GM18526 (cell line): ENCODE results near the gene ANKDD1B.

ENCODE experiments used
- POLR2A ChIP-seq: IDR thresholded peaks from 3 replicates; pipeline ENCODE4 v1.6.1; 2011; ENCODE audit not compliant: insufficient read length; ENCODE audit errors: extremely low read depth

ANKDD1B gene

DNA sequence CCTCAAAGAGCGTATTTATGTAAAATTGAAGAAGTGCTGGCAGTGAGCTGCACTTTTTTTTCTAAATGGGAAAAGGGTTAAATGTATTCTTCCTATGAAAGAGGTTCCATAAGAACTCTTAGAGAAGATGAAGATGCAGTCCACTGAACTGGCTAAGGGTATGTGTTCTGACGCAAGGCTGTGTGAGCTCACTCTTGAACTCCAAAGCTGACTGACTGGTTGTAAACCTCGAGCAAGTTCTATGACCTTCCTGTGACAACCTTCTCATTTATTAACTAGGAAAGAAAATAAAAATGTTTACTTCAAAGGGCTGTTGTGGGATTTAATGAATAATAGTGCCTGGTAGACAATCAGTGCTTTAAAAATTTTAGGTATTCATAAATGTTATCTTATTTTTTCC lies 59.3 kb downstream of the ANKDD1B start:
- TF ChIP-seq POLR2A, result no peak

DNA sequence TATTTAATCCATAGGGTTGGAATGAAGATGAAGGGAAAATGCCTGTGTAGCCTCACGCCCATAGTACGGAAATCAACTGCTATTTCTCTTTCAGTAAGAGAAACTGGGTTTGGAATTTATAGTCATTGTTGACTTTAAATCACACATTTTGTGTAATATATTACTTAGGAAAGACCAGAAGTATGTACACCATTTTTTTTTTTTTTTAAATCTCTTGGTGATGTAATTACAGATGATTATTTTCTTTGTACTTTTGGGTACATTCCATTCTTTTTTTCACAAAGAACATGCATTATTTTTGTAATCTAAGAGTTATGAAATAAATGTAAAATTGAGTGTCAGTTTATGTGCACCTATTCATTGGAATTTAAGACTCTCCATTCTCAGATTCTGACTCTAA lies 60.3 kb downstream of the ANKDD1B start:
- no peak for TF ChIP-seq POLR2A

DNA sequence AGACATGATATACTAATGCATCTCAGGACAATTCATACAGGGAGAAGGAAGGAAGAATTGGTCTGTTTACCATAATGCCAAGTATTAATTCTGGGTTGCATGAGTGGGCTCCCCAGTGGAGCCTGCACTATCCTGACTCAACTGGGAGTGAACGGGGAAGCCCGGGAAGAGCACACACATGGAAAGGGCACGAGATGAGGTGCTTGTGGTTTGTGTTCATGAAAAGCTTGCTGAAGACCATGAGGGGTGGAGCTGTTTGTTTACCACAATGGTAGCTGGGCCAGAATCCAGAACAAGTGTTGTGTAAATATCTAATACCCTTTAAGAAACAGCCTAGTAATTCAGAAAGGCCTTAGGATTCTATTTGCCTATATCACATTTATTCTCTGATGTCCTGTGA lies 61.4 kb downstream of the ANKDD1B start:
- TF ChIP-seq POLR2A, result no peak

DNA sequence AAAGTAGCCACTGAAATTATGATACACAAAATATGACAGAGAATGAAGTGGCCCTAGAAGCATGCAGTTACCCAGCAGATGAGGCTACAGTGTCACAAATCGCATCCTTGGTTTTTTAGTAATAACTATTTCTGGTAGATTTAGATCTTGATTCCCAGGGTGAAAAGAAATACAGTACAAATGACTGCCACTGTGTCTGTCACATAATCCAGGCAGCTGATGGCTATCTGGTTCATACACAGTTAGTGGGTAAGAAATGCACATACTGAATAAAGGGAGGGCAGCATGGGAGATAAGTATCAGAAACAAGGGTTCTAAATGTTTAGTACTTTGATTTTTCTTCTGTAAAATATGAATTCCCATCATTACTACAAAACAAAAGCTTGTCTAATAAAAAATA lies 64.5 kb downstream of the ANKDD1B start:
- TF ChIP-seq POLR2A, result no peak

DNA sequence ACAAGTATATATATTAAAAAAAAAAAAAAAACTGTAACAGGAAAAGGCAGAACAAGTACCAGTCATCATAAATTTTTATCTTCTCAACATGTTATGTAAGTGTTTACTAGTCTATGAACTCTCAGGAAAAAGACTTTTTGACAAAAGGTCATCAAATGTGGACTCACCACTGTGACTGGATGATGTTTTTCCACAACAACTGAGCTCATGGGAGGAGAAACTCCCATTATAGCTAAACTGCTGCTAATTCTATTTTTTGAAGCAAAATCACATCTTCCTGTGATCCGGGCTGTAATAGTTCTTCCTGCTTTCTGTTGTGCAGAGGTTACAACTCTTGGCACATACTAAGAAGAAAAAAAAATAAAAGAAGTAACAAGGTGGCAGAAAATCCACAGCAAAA lies 66.4 kb downstream of the ANKDD1B start:
- no peak for TF ChIP-seq POLR2A

DNA sequence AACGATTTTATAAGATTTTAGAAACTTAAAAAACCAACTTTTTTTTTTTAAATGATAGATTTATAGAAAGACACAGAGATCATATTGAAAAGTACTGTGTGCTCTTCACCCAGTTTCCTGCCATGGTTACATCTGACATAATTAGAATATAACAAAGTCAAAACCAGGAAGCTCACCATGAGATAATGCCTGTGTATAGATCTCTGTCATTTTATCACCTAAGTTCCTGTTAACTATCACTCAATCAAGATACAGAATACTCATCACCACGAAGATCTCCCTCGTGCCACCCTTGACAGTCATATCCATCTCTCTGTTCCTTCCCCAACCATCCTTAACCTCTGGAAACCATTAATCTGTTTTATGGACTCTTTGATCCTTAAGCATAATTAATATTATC lies 66.9 kb downstream of the ANKDD1B start:
- no peak for TF ChIP-seq POLR2A

DNA sequence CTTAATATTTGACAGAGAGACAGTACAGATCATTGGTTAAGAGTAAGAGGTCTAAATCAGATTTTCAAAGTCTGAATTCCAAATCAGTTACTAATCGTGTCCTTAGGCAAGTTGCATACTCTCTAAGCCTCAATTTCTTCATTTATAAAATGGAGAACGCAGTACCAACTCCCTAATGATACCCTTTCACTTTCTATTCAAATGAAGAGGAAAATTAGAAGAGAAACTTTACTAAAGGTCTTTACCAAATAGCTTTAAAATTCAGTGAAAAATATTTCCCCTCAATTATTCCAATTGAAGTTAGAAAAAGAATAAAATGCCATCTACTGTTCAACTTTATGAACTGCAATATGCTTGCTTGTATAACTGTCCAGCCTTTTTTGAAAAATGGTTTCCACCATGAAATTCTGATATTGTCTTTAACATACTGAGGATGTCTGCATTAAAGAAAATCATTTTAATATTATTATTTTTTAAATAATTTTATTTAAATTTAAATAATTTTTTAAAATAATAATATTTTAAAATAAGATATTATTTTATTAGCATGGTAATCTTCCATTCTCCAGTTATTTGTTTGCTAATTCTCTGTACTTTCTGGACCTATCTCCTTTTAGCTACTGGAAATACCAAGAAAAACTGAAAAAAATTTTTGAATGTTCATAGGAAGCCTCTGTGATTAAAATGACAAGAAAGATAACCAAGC lies 70.0 kb downstream of the ANKDD1B start:
- TF ChIP-seq POLR2A, result no peak

DNA sequence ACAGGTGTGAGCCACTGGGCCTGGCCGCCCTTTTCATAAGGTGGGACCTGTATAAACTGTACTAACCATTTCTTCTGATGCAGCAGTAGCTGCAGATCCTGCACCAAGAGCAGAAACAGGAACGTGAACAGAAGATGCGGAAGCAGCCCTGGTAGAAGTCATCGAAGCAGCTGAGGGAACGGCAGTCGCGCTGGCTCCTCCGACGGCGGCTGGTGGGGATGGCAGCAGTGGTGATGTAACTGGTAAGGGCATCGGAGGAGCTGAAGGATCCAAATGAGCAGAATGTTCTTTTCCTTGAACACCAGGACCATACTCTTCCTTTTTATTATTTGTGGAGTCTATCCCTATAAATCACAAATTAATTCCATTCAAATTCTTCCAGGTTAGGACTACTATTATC lies 73.9 kb downstream of the ANKDD1B start:
- TF ChIP-seq POLR2A, result no peak

DNA sequence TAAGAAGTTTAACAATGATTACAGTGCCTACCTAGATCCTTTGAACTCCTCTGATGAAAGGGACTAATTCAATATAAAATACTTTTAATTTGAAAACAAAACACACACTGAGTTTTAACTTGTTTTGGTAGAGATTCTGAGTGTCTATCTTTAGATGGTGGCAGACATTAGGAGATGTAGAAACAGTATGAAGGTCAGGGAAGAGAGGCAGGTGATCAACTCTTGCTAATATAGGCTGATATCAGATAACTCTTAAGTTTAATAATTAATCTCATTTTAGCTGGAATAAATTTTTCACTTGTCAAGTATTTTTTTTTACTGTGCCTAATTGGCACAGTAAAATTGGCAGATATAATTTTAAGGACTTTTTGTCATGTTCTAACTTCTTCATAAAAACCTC lies 75.2 kb downstream of the ANKDD1B start:
- TF ChIP-seq POLR2A, result no peak

DNA sequence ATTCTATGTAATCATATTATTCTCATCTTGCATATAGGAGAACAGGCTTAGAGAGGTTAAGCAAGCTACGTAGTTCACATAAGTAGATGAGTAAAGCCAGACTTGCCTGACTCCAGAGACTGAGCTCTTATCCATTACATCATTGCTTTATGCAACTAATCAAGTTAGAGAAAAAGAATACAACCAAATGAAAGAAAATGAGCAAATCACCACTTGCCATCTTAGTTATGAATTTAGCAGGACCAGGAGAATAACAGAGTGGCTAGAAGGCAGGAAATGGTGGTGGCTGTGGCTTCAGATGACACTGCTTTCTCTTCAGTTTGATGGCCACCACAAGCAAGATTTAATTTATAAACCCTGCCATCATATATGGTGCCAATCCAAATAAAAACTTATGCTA lies 79.4 kb downstream of the ANKDD1B start:
- no peak for TF ChIP-seq POLR2A

DNA sequence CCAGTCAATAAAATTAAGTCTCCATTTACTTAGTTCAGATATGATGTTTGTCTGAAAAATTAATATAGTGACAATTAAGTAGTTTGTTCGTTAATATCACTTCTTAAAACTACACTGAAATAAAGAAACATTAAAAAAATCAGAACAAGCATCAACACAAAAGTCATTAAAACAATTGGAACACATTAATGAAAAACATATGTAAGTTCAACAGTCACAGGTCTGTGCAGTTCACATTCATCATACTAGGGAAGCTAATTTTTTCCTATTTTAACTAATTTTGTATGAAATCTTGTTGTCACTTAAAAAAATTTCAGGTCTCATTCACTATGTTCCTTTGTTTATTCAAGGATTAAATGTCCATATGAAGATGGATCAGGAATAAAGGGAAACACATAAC lies 83.5 kb downstream of the ANKDD1B start:
- TF ChIP-seq POLR2A, result no peak

DNA sequence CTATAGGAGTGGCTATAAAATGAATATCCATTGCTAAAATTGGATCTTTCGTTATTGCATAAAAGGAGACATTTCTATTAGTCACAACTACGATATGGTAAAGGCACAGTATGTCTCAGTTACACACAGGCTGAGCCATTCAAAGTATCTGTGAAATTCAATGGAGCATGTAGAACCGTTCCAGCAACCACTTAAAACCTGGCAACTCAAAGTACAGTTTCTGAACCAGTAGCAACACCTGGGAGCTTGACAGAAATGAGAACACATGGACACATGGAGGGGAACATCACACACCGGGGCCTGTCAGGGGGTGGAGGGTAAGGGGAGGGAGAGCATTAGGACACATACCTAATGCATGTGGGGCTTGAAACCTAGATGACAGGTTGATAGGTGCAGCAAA lies 90.6 kb downstream of the ANKDD1B start:
- TF ChIP-seq POLR2A, result no peak

DNA sequence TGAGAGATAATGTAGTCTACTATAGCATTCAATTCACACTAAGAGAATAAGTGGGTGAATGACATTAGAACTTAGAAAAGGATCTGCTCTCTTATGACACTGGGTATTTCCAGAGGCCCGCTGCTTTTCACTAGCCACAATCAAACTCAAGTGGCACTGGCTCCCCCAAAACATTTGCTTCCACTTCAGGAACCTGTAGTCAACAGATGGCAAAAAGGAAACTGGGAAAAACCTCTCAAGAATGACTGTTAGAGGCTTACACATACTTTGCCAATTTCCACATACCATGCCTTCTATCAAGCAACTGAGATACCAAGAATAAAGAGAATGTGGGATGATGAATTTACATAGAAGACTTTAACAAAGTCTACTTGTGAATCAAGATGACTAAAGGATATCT lies 94.8 kb downstream of the ANKDD1B start:
- TF ChIP-seq POLR2A, result no peak

DNA sequence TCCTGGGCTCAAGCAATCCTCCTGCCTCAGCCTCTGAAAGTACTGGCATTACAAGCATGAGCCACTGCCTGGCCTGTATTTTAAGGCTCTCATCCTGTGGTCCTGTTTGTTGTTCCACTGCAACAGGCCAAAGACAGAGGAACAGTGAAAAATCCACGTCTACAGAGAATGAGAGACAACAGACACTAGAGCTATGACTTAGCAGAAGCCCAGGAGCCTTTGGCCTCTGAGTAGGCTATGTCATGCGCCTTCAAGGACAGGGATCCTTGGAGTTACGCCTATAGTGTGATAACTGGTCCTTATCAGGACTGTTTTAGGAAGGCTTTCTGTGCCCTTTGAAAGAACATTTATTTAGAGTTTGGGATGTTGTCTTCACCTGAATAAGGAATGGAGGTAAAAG lies 95.5 kb downstream of the ANKDD1B start:
- TF ChIP-seq POLR2A, result no peak

DNA sequence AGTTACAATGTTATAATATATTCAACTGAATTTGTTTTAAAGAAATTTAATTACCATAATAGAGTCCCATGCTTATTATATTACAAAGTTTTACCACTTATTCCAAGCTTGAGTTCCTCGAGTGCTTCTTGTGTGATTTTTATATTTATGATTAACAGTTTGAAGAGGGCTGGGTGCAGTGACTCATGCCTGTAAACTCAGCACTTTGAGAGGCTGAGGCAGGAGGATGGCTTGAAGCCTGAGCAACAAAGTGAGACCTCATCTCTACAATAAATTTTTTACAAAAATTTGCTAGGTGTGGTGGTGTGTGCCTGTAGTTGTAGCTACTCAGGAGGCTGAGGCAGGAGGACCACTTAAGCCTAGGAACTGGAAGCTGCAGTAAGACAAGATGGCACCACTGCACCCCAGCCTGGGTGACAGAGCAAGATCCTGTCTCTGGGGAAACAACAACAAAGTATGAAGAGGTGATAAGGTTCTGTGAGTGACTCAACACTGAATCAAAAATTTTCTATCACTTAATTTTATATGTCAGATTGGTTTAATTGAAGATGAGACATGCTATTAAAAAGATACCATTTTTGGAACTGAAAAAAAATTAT lies 96.8 kb downstream of the ANKDD1B start:
- TF ChIP-seq POLR2A, result no peak

DNA sequence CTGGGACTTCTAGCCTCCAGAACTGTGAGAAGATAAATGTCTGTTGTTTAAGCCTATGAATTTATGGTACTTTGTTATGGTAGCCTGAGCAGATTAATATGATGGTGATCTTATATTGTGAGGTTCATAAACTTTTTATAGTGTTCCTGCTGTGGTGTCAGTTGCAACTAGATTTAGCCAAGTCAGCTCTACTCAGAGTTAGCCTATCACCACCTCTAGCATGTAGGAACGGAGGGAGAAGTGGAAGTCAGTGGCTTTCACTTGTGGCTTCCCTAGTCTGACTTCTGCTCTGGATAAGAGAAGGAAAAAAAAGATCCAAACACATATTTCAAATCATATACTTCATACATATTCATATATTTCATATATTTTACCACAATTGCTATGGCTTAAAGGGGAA lies 99.4 kb downstream of the ANKDD1B start:
- no peak for TF ChIP-seq POLR2A

DNA sequence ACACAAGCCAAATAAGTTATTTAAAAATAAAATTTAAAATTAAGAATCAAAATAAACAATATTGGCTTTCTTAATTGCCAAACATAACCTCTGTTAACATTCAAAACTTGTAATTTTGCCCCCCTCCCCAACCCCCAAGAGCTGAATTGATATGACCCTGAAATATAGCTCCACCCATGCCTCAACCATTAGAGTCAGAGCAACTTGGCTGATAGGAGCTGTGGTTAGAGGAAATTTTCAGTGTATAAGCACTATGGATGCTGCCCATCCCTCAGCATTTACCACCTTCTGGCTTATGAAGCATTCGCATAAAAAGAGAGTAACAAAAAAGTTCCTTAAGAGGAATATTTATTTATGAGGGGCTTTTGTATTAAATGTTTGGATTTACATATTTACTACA lies 99.9 kb downstream of the ANKDD1B start:
- no peak for TF ChIP-seq POLR2A
